GM12801 (cell line): Measurements from ENCODE around the gene EXD3.

ENCODE experiments used
- TF ChIP-seq, protein P1 (sequence below): IDR thresholded peaks from one replicate; pipeline ENCODE4 v1.5.1; 2011; ENCODE audit warnings: control low read depth; ENCODE audit not compliant: insufficient read length; ENCODE audit errors: extremely low read depth

EXD3 gene

DNA sequence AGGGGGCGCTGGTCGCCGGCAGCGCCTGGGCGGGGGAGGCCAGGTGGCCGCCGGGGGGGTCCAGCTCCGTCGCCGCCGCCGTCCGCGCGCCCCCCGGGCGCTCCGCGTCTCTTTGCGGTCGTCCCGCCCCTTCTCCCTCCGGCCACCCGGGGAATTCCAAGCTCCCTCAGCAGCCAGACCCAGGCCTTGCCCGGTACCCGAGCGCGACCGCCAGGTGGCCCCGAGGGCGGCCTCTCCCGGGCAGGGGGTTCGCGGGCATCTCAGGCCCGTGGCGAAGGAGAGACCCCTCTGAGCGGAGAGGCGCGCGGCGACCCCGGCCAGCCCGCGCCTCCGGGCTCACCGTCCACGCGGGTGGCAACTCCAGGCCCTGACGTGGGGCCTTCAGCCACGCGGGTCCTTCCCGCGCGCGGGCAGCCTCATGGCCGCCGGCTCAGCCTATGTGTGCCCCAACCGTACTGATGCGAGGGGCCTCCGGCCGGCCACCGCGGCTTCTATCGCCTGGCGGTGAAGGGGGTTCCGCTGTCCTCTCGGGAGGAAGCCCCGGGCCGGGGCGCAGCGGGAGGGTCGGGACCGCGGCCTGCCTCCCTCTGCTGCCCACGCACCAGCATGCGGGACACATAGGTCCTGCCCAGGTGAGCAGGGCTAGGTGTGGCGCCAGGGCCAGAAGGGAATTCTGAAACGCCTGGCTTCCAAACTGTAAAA is 120.4 kb downstream of the EXD3 start:
- TF ChIP-seq, protein P1, sequence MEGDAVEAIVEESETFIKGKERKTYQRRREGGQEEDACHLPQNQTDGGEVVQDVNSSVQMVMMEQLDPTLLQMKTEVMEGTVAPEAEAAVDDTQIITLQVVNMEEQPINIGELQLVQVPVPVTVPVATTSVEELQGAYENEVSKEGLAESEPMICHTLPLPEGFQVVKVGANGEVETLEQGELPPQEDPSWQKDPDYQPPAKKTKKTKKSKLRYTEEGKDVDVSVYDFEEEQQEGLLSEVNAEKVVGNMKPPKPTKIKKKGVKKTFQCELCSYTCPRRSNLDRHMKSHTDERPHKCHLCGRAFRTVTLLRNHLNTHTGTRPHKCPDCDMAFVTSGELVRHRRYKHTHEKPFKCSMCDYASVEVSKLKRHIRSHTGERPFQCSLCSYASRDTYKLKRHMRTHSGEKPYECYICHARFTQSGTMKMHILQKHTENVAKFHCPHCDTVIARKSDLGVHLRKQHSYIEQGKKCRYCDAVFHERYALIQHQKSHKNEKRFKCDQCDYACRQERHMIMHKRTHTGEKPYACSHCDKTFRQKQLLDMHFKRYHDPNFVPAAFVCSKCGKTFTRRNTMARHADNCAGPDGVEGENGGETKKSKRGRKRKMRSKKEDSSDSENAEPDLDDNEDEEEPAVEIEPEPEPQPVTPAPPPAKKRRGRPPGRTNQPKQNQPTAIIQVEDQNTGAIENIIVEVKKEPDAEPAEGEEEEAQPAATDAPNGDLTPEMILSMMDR = no peak

DNA sequence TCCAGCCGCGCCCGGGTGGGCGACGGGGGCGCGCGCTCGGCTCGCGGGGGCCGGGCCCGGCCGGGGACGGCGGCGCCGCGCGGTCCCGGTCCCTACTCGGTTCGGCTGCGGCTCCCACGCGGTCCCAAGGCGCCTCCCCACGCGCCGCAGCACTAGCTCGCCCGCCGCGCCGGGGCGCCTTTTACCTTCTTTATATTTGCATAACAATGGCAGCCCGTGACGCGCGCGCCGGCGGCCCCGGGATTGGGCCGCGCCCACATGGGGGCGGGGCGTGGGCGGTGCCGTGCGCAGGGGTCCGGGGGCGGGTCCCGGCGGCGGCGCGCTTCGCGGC is 120.9 kb downstream of the EXD3 start, which contains the start of gene NRARP:
Gene NRARP (minus strand): TSS at position 154 of the 331 bp plus-strand sequence. CDS start 343 bp downstream, outside the sequence.
- TF ChIP-seq, protein P1 = no peak

DNA sequence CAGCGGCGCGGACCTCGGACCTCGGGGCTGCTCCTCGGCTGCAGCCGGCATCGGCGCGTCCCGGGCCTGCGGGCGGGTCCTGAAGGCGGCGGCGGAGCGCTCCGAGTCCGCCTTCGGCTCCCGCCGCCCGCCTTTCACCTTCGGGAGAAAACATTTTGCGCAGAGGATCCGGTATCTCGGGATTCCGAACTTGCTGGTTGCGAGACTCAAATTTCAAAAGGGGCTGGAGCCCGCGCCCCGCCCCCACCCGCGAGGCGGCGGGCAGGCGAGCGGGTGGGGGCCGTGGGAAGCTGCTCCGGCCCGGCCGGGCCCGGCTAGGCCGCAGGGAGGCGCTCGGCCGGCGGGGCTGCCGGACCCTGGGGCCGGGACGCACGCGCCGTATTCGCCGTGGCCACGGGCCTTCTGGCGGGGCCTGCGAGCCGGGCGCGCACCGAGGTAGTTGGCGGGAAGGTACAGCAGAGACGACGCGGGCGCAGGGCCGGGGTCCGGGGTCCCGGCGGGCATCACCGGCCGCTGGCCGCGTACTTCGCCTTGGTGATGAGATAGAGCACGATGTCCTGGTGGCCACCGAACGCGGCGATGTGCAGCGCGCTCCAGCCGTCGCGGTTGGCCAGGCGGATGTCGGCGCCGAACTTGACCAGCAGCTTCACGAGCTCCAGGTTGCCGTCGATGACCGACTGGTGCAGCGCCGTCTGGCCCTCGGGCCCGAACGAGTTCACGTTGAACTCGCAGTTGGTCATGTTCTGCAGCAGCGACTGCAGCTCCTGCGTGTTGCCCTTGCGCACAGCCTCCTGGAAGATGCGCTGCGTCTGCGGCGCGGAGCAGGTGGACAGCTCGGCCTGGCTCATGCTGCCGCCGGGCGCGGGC is 121.6 kb downstream of the EXD3 start:
- TF ChIP-seq, protein P1 = no peak

DNA sequence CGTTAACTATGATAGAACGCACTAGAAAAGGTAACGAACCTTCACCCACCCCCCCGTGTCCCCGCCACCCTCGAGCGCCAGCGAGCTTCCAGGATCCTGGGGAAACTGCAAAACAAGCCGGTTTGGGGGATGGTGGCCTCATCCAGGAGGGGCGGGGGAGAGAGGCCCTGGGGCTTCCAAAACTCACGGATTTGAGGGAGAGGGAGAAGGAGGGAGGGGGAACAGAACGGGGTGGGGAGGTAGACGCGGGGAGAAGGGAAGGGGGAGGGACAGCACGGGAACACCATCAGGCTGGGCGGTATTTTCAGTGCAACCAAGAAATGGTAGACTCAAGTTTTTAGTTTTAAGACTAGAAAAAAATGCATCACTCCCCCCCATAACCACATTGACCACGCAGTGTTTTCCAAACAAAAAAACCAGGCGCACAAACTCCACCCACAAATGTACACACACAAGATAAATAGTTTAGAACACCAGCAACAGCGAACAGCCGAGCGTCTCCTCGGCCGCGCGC is 122.3 kb downstream of the EXD3 start:
- TF ChIP-seq, protein P1 = no peak

DNA sequence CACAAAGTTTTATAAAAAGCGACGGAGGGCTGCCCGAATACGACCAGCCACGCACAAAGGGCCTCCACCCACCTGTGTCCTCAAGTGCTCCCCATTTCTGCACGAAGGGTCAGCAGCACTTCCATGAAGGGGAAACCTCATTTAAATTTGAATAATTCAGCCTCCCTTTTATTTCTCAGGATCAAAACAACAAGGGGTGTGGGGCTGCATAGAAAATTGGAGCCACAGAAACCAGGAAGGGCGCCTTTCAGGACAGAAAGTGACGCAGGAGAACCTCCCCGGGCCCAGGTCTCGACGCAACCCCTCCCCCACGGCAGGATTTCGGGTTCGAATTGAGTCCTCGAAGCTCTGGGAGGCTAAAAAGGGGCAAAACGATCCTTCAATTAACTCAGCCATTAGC is 123.0 kb downstream of the EXD3 start:
- TF ChIP-seq, protein P1 = no peak

DNA sequence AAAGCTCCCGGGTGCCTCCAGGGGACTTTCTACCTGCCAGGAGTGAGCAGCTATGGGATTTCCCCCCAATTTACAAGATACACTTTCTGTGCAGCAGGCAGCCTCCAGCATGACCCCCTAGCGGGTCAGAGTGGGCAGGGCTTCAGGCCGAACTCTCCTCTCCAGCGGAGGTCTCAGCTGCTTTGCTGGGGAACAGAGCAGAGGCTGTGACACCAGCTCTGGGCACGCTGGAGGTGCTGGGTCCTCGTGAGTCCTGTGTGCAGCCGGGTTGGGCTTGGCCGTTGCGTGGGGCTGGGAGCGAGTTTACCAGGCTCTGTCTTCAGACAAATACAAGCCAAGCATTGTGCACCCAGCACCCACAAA is 123.8 kb downstream of the EXD3 start:
- TF ChIP-seq, protein P1 = no peak

DNA sequence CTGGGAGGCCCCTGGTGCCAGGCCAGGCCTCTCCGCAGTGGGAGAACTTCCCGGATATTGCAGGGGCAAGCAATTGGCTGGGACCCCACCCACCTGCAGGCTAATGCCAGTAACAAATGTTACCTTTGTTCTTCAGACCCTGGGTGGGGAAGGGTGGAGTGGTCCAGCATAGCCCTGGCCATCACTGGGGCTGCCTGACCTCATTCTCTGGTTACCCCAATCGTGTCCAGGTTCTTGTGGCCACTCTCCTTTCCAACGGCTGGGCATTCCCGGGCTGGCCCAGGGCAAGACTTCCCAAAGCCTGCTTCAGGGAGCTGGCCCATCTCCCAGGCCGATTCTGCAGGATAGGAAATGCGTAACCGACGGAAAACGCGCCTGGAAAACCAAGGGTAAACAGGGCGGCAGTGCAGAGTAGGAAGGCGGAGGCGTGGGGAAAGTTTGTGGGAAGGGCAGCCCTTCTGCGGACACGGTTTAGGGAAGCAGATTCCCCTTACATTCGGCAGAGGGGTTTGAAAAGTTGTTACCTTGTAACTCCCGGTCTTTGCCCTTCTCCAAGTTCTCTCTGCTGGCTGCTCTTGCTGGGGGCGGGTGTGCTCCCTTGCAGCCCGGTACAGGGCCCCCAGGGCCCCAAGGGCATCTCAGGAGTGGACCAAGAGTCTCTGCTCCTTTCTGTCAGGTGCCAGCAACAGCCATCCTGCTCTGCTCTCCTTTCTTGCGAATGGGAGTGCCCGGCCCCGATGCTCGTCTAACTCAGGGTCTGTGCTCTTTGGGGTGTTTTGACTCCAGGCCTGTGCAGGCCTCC is 124.4 kb downstream of the EXD3 start:
- TF ChIP-seq, protein P1 = no peak
